ENCODE data around the gene SLC6A13.

GRCh38 chr12:227286-227915 lies 35.2 kb downstream of the SLC6A13 start:
- TF ChIP-seq NFIC (IDR thresholded peaks at IDR 0.05; ENCODE audit: low read length) (no peak), FOXP1 (IDR thresholded peaks at IDR 0.05) (no peak), FOXP1 (CRISPR knock-in tag; IDR thresholded peaks at IDR 0.05) (no peak), TFDP2 (CRISPR knock-in tag; IDR thresholded peaks at IDR 0.05) (no peak), HMGXB3 (CRISPR knock-in tag; IDR thresholded peaks at IDR 0.05; ENCODE audit: borderline replicate concordance) (no peak), SMAD1 (CRISPR knock-in tag; IDR thresholded peaks at IDR 0.05; ENCODE audit: borderline replicate concordance, low read depth) (no peak), ZNF451 (CRISPR knock-in tag; IDR thresholded peaks at IDR 0.05) (no peak), KDM1A (CRISPR knock-in tag; IDR thresholded peaks at IDR 0.05) (no peak), DPF2 (CRISPR knock-in tag; IDR thresholded peaks at IDR 0.05; ENCODE audit: borderline replicate concordance, low read depth) (no peak), ONECUT2 (CRISPR knock-in tag; IDR thresholded peaks at IDR 0.05) (no peak), ZNF383 (CRISPR knock-in tag; IDR thresholded peaks at IDR 0.05; ENCODE audit: borderline replicate concordance) (no peak), MAFF (IDR thresholded peaks at IDR 0.05; ENCODE audit: low read depth, low read length) (no peak)
